Epithelial cell of esophagus (primary cell): Measurements from ENCODE around the gene ZNF527.
"Not testable (repeated sequence)": the region's sequence is repeated elsewhere in the genome, so short reads cannot be mapped to it uniquely, and the experiment has no call there.

ENCODE experiments used
- DNase-seq: peaks from one replicate; pipeline ENCODE4 v3.0.0; 2010; ENCODE audit warnings: low read depth
- H3K4me3 ChIP-seq: 2 replicates; pipeline ENCODE4 v1.5.1; 2011; ENCODE audit warnings: mild to moderate bottlenecking, low read length, control low read depth
- CTCF ChIP-seq: IDR thresholded peaks from 2 replicates; pipeline ENCODE4 v1.5.1; 2011; ENCODE audit warnings: low read depth, mild to moderate bottlenecking, low read length, control low read depth, inconsistent platforms; ENCODE audit not compliant: insufficient read depth; ENCODE audit errors: missing control alignments

The ZNF527 gene

GRCh38 chr19:37389234-37389633 lies 18.3 kb downstream of the ZNF527 start:
- no peak for TF ChIP-seq CTCF
- DNase-seq: no peak
- no peak overlapping the region for H3K4me3 ChIP-seq

- DNase-seq, H3K4me3 ChIP-seq: not testable (repeated sequence)
Observed at GRCh38 chr19:37391399-37391798, 20.5 kb downstream of the ZNF527 start.

- TF ChIP-seq CTCF: no peak
- no peak overlapping the region for H3K4me3 ChIP-seq
- no peak for DNase-seq
Observed at GRCh38 chr19:37401078-37401477, 30.2 kb downstream of the ZNF527 start.

GRCh38 chr19:37403403-37403802 lies 32.5 kb downstream of the ZNF527 start:
- H3K4me3 ChIP-seq: no peak overlapping the region

GRCh38 chr19:37406140-37406846 lies 35.4 kb downstream of the ZNF527 start:
- DNase-seq: not testable (repeated sequence)

More at GRCh38 chr19:37403403-37403802, 32.5 kb downstream of the ZNF527 start:
- no peak for TF ChIP-seq CTCF
- no peak for DNase-seq

GRCh38 chr19:37412700-37413099 lies 41.8 kb downstream of the ZNF527 start:
- DNase-seq: no peak
- H3K4me3 ChIP-seq: no peak overlapping the region
- TF ChIP-seq CTCF: no peak

More at GRCh38 chr19:37406140-37406846, 35.4 kb downstream of the ZNF527 start:
- H3K4me3 ChIP-seq: not testable (repeated sequence)

GRCh38 chr19:37413313-37414084 lies 42.6 kb downstream of the ZNF527 start:
- TF ChIP-seq CTCF: no peak
- no peak overlapping the region for H3K4me3 ChIP-seq
- DNase-seq: no peak
